Fibroblast of skin of left quadriceps (primary cell): ENCODE measurements around the gene ADAM15.

Source experiments
- DNase-seq, 2 experiments: peaks; one replicate each; pipeline ENCODE4 v3.0.0-alpha.2; 2013; ENCODE audit warnings: low read depth in 2 of 2

The ADAM15 gene

GRCh38 chr1:155012776-155013602, 38.1 kb upstream of the ADAM15 start:
- no peak for DNase-seq

GRCh38 chr1:155013632-155014031, 37.5 kb upstream of the ADAM15 start:
- DNase-seq: no peak

- no peak for DNase-seq
Observed at GRCh38 chr1:155014709-155015508, 36.2 kb upstream of the ADAM15 start.

- DNase-seq: no peak
Observed at GRCh38 chr1:155015527-155016230, 35.4 kb upstream of the ADAM15 start.

GRCh38 chr1:155016231-155016831, 34.8 kb upstream of the ADAM15 start:
- no peak for DNase-seq

GRCh38 chr1:155017041-155017945, 33.8 kb upstream of the ADAM15 start:
- peak; percentile 58 to 65 for DNase-seq

GRCh38 chr1:155017946-155018316, 33.2 kb upstream of the ADAM15 start:
- no peak for DNase-seq

- no peak for DNase-seq
Observed at GRCh38 chr1:155018617-155019348, 32.3 kb upstream of the ADAM15 start.

- DNase-seq: no peak
Observed at GRCh38 chr1:155019377-155020245, 31.5 kb upstream of the ADAM15 start.

GRCh38 chr1:155022136-155022926, 28.8 kb upstream of the ADAM15 start:
- DNase-seq: no peak

GRCh38 chr1:155022927-155023236, 28.2 kb upstream of the ADAM15 start:
- DNase-seq: no peak

- DNase-seq: no peak
Observed at GRCh38 chr1:155023627-155024026, 27.5 kb upstream of the ADAM15 start.

GRCh38 chr1:155024315-155024714, 26.8 kb upstream of the ADAM15 start:
- DNase-seq: no peak

- DNase-seq: no peak
Observed at GRCh38 chr1:155026154-155026553, 25.0 kb upstream of the ADAM15 start.

GRCh38 chr1:155026588-155026987, 24.5 kb upstream of the ADAM15 start:
- no peak for DNase-seq

GRCh38 chr1:155029513-155030242, 21.4 kb upstream of the ADAM15 start:
- DNase-seq: no peak

GRCh38 chr1:155030243-155030795, 20.8 kb upstream of the ADAM15 start:
- no peak for DNase-seq

GRCh38 chr1:155030899-155031298, 20.2 kb upstream of the ADAM15 start:
- DNase-seq: no peak
